HG03432 (cell line): ENCODE results near the gene IL15.
"Not testable (repeated sequence)": the region's sequence is repeated elsewhere in the genome, so short reads cannot be mapped to it uniquely, and the experiment has no call there.

Experiments used
- ATAC-seq: cut with Tn5 transposase; IDR thresholded peaks from one replicate; pipeline ENCODE4 v1.9.1; 2021; ENCODE audit warnings: mild to moderate bottlenecking, moderate library complexity; ENCODE audit not compliant: unreplicated experiment

Gene IL15, protein sequence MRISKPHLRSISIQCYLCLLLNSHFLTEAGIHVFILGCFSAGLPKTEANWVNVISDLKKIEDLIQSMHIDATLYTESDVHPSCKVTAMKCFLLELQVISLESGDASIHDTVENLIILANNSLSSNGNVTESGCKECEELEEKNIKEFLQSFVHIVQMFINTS

DNA sequence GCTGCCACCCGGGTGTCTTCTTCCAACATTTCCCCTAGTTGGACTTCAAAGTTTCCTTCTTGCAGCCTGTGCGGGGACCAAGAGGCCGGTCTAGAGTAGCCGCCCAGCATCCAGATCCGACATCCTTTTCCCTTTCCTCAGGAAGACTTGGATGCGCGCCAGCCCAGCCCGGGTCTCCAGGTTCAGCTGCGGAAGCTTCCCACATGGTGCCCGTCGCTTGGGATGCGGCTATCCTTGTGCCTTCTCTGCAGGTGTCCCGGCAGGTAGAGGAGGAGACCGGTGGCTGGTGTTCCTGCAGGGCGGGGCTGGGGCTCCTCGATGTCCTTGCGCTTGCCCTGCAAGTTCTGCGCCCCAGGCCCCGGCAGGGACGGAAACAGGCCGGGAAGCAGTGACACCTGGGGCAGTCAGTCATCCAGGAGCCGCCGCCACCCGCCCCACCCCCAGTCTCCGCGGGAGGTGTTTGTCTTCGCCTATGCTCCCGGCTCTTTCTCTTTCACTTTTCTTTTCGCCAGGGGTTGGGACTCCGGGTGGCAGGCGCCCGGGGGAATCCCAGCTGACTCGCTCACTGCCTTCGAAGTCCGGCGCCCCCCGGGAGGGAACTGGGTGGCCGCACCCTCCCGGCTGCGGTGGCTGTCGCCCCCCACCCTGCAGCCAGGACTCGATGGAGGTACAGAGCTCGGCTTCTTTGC is at the start of gene IL15:
IL15 (plus strand) TSS at position 502 of the 689 bp plus-strand sequence. CDS start 82,882 bp downstream, outside the sequence.
- ATAC-seq: peak; percentile 72

DNA sequence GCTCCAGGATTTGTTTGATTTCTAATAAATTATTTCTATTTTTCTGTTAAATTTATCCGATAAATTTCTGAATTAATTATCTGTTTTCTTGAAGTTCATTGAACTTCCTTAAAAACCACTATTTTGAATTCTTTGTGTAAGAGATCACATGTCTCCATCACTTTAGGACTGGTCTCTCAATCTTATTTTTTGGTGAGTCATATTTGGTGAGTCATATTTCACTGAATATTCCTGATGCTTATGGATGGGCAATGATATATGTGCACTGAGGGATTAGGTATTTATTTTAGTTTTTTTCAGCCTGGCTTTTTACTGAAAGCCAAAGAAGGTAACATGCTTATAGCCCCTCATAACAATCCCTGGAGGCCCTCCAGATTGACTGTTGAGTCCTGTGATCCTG is 48.5 kb upstream of the IL15 start:
- ATAC-seq: no peak

DNA sequence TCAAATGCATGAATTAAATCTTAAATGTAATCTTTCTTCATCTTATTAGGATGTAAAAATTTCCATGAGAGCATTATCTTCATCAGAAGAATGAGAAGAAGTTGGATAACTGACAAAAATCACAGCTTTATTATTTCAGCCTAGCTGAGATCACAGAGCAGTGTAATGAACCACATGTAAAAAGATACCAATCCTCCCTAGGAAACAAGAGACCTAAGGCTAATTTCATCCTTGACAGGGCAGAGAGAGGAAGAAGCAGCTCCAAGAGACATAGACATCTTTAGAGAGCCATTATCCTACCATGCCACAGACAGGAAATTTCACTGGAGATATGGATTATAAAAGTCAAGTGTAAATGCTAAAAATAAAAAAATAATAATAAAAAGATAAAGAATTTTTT is 40.9 kb upstream of the IL15 start:
- ATAC-seq: no peak

DNA sequence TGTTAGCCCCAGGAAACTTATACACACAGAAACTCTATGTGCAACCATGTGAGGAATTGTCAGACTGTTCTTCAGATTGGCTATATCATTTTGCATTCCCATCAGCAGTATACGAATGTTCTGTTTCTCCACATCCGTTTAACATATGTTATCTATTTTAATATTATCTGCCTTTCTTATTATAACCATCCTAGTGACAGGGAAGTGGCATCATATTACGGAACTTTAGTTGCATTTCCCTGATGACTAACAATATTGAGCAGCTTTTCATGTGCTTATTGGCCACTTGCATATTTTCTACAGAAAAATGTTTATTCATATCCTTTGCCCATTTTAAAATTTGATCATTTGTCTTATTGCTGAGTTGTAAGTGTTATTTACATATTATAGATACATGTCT is 36.5 kb upstream of the IL15 start:
- no peak for ATAC-seq

DNA sequence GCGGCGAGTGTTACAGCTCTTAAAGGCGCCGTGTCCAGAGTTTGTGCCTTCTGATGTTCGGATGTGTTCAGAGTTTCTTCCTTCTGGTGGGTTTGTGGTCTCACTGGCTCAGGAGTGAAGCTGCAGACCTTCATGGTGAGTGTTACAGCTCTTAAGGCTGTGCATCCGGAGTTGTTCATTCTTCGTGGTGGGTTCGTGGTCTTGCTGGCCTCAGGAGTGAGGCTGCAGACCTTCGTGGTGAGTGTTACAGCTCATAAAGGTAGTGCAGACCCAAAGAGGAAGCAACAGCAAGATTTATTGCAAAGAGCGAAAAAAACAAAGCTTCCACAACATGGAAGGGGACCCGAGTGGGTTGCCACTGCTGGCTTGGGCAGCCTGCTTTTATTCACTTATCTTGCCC is 31.7 kb upstream of the IL15 start:
- ATAC-seq: not testable (repeated sequence)

DNA sequence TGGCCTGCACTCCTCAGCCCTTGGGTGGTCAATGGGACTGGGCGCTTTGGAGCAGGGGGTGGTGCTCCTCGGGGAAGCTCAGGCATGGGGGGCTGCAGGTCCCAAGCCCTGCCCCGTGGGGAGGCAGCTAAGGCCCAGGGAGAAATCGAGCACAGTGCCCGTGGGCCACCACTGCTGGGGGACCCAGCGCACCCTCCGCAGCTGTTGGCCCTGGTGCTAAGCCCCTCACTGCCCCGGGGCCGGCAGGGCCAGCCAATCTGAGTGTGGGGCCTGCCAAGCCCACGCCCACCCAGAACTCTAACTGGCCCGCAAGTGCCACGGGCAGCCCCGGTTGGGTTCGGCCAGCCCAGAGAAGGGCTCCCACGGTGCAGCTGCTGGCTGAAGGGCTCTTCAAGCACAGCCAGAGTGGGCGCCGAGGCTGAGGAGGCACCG is 30.9 kb upstream of the IL15 start:
- no peak for ATAC-seq

DNA sequence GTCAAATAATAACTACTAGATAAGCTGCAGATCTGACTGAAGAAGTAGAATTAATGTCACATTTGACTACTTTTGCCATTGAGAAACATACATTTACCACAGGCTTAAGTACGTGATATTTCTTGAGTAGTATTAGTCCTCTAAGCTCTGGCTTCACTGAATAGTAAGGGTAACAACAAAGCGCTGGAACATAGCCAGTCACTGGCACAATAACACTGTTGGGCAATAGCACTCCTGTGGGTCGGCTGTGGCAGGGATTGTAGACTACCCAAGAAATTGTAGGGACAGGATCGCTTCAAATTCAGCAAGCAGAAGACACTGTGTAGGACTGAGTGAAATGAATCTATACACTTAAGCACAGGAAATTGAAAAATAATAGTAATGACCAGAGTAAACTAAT is 27.1 kb upstream of the IL15 start:
- ATAC-seq: no peak

DNA sequence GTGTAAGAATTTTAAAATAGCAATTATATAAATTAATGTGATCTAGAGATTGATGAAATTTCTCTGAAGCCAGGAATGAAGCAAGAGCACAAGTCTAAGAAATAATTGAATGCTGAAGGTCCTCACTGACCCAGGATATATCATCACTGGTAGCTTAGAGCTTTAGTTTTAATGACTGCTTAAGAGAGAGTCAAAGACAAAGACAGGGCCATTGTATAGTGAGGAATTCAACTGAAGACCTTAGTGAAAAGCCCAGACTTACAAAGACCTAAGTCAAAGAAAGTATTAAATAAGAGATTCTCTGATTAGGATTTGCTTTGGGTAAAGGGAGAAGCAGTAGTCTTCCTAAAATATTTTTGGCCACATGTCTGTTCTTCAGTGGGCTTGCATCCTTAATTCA is 26.0 kb upstream of the IL15 start:
- no peak for ATAC-seq

DNA sequence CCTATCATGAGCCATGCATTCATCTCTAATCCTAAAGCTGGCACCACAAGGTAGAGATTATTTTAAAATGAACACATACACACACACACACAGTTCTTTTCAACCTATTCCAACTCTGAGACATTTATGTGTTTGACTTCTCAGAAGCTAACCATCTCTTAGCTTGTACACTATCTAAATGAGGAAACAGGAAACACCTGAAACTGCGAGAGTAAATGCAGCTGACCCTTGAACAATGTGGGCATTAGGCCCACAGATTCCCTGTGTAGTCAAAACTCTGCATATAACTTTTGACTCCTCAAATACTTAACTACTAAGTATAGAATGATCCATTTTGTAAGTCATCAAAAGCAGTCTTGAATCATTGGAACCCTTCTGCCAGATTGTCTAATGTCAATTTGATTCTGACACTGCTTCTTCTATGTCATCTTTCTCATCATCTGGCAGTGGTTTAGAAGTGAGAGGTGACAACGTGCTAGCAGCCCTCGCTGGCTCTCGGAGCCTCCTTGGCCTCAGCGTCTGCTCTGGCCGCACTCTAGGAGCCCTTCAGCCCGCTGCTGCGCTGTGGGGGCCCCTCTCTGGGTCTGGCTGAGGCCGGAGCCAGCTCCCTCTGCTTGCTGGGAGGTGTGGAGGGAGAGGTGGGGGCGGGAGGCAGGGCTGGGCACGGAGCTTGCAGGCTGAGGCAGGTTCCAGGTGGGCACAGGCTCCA is 21.4 kb upstream of the IL15 start:
- peak; percentile 71 for ATAC-seq

DNA sequence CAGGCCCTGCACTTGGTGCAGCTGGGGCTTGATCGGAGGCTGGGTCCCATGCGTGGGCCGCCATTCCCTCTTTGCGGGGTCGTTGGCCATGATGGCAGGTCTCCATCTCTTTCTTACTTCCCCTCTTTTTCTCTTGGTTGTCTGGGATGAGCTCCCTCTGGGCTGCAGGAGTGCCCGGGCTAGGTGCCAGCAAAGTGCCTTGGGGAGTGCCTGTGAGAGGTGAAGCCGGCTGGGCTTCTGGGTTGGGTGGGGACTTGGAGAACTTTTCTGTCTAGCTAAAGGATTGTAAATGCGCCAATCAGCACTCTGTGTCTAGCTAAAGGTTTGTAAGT is 20.8 kb upstream of the IL15 start:
- not testable (repeated sequence) for ATAC-seq

DNA sequence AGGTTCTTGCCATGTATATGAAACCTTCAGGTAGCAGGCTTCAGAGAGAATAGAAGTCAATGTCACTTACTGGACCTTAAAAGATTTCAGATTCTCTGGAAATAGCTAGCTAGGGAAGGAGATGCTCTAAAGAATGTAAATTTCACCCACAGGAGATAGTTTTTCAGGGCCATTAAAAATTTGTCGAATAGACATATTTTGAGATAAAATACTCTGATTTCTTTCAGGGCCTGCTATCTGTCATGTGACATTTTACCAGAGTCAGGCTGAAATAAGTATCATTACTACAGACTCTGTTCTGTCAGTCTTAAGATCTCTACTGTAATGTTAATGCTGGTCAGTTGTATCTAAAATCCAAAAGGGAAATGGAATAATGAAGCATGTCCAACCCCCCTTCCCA is 15.7 kb upstream of the IL15 start:
- no peak for ATAC-seq

DNA sequence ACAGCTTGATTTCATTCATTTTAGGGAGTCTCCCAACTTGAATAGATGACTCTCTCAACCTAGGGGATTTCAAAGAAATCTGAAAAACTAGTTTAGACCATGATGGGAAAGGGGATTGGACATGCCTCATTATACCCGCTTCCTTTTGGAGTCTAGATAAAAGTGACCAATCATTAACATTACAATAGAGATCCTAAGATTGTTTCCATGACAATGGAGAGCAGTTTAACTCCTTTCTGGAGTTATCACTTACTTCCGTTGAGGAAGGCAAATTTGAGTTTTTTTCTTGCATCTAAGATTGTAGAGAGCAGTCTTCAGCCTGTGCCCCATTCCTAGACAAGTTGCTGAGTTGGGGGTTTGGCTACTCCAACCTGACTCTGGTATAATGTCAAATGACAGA is 11.4 kb upstream of the IL15 start:
- no peak for ATAC-seq

DNA sequence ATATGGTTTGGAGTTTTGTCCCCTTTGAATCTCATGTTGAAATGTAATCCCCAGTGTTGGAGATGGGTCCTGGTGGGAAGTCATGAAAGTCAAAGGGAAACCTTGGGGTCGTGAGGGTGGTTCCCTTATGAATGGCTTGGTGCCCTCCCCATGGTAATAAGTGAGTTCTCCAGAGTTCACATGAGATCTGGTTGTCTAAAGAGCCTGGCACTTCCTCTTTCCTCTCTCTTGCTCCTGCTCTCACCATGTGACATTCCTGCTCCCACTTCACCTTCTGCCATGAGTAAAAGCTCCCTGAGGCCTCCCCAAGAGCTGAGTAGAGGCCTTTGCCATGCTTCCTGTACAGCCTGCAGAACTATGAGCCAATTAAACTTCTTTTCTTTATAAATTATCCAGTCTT is 5.5 kb upstream of the IL15 start:
- no peak for ATAC-seq

DNA sequence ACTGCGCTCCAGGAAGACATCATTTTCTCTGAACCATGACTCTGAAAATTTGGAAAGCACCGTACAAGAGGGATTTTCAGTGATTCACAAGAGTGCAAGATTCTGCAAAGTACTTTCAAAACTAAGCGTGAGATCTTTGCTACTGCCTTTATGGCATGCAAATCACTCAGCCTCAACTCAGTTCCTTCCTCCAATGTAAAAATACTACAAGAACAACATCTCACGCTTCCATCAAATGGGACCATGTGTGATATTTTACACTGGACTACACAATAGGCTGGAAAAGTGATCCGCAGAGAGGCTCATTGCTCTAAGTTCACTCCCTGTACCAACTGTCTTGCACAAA is 674 bp upstream of the IL15 start:
- ATAC-seq: peak; percentile 37

DNA sequence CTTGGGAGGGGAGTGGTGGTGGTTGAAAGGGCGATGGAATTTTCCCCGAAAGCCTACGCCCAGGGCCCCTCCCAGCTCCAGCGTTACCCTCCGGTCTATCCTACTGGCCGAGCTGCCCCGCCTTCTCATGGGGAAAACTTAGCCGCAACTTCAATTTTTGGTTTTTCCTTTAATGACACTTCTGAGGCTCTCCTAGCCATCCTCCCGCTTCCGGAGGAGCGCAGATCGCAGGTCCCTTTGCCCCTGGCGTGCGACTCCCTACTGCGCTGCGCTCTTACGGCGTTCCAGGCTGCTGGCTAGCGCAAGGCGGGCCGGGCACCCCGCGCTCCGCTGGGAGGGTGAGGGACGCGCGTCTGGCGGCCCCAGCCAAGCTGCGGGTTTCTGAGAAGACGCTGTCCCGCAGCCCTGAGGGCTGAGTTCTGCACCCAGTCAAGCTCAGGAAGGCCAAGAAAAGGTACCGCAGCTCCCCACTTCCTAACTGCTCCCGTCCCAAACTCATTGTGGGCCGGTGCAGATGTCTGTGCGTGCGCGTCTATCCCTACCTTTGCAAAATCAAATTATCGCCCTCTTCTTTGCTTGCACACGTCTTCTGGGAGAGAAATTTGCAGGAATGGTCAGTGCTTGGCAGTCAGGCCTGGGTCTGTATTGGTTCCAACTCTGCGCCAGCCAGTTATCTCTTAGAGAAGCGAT is 533 bp downstream of the IL15 start:
- peak; percentile 55 for ATAC-seq

DNA sequence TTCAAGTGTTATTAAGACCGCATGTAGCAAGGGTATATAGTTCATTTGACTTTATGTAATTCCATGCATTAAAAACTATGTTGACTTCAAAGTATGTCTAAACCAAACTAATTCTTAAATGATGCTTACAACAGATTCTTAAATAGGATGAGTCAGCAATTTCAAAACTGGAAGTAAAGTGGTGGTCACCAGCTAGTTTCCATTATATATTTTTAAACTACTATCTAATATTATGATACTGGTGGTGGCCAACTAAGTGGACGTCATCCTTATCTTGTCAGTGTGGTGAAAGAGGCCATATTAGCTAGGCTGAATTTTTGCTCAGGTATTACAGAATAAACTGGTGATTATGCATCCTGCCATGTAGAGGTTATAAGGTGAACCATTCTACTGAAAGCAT is 1.2 kb downstream of the IL15 start:
- ATAC-seq: peak; percentile 15

DNA sequence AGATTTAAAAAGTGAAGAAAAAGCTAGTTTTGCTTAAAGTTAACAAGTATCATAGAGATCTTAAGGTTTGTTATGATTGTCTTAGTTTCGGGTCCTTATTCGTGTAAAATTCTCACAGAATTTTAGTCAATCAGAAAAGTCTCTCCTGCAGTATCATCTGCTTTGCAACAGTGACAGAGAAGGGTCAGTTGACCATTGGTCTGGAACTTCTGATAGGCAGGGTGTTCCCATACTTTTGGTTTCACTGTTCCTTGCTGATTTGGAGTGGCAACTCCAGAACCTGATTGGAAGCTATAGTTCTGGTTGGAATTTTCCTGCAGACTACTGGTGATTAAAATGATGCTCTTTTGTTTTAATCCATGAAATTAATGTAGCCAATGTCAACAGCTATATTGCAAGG is 1.8 kb downstream of the IL15 start:
- ATAC-seq: no peak

DNA sequence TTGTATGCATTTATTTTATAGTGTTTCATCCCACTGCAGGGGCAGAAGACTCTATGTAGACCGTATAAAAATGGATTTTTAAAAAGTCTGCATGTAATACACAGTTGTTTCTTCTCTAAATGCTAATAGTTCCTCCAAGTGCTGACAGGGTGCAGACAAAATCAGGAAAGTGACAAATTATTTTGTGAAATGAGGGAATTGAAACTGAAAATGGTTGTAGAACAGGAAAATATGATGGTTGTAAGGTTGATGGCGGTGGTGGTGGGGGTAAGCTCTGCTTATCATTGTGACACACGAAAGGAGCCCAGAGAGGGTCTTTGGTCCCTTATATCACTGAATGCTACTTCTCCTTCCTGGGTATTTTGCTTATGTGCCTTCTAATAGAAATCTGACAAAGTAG is 4.3 kb downstream of the IL15 start:
- ATAC-seq: no peak

DNA sequence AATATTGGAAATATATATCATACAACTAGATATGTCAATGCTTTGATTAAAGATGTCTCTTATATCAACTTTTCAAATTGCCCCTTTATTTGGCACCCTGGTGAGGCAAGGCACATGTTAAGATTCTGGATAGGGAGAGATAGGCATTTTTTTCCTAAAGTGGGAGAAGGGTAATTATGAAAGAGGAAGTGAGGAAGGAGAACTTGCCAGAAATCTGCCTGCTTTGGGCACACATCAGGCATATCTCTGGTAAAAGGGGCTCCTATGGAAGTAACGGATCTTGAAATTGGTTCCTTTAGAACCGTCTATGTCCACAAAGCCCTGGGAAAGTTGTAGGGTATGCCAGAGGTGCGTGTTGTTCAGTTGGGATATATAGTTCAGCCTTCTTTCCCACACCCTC is 5.7 kb downstream of the IL15 start:
- no peak for ATAC-seq

DNA sequence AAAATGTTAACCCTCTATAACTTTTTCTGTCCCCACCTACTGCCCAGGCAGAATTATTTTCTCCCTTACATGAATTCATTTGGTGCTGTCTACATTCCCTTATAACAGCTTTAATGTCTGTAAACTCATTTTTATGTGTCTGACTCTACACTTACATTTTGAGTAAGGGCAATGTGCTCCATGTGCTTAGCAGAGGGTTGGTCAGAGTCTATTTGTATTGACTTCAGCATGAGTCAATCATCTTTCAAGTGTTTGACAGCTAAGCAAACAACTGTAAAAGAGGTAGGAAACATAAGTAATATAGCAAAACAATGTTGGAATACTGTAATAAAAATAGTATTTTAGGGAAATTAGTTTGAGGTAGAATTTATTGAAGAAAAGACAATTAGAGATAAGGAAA is 6.3 kb downstream of the IL15 start:
- peak; percentile 21 for ATAC-seq

DNA sequence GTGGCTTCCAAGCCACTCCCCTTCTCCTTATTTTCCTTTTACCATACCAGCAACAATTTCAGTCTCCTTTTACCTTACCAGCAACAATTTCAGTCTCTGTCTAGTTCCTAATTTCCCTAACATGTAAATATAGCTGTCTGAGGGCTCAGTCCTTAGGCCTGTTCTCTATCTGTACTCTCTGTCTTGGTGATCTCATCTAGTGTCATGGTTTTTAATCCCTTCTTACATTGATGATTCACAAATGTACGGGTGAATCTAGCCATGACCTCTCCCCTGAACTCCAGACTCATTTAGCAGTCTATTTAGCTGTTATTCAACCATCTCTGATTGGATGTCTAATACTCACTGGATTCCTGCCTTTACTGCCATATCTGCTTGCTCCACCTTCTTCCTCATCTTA is 7.2 kb downstream of the IL15 start:
- peak; percentile 58 for ATAC-seq
